H1 (cell line): ENCODE data around the gene ADGRB3. TPM values are rescaled to one million over a fixed set of nuclear protein-coding genes. Genes with fewer than 3 reads are reported as not detected.

ENCODE experiments used
- CTCF ChIA-PET: fragments of 300-600 bp; sonication (Branson Sonifier 250); formaldehyde crosslinking; loops from one replicate; lab custom pipeline; 2021; ENCODE audit not compliant: partially characterized antibody; lab: Charles Lee
- POLR2A ChIA-PET: fragments of 300-600 bp; sonication (Branson Sonifier 250); formaldehyde crosslinking; loops from one replicate; lab custom pipeline; 2021; ENCODE audit warnings: inconsistent platforms; ENCODE audit not compliant: partially characterized antibody; lab: Charles Lee
- DNase-seq, 2 experiments: peaks; one replicate each; pipeline versions ENCODE4 v3.0.0 to v3.0.0-alpha.2; 2010 to 2022; ENCODE audit warnings: low spot score in 2 of 2, low read depth in 1 of 2, mixed read lengths in 1 of 2
- FAIRE-seq: peaks from 2 replicates; lab custom pipeline; 2011; peaks lifted over from hg19 to GRCh38; lab: Jason Lieb, UNC
- H2AFZ ChIP-seq: 2 replicates; pipeline ENCODE4 v1.8.1; 2012; ENCODE audit warnings: low read length, inconsistent platforms
- H2AK5ac ChIP-seq: 2 replicates; pipeline ENCODE4 v1.6.1; 2013; ENCODE audit warnings: low read depth, low read length
- H2BK120ac ChIP-seq: replicated peaks from 2 replicates; pipeline ENCODE3; 2013; ENCODE audit warnings: low read depth, low read length, inconsistent platforms
- H2BK12ac ChIP-seq: 2 replicates; pipeline ENCODE4 v1.6.1; 2013; ENCODE audit warnings: low read depth, low read length
- H2BK15ac ChIP-seq: 2 replicates; pipeline ENCODE4 v1.6.1; 2013; ENCODE audit warnings: low read length
- H2BK20ac ChIP-seq: 2 replicates; pipeline ENCODE4 v1.6.1; 2013; ENCODE audit warnings: low read length
- H2BK5ac ChIP-seq: 2 replicates; pipeline ENCODE4 v1.6.1; 2013; ENCODE audit warnings: low read depth, low read length
- H3K14ac ChIP-seq: 2 replicates; pipeline ENCODE4 v1.6.1; 2013; ENCODE audit warnings: inconsistent platforms; ENCODE audit not compliant: insufficient read length
- H3K18ac ChIP-seq: 2 replicates; pipeline ENCODE4 v1.6.1; 2013; ENCODE audit warnings: low read length; ENCODE audit errors: extremely low read depth
- H3K23ac ChIP-seq: 2 replicates; pipeline ENCODE4 v1.6.1; 2013; ENCODE audit warnings: inconsistent platforms; ENCODE audit not compliant: insufficient read length
- H3K23me2 ChIP-seq: 2 replicates; pipeline ENCODE4 v1.6.1; 2013; ENCODE audit warnings: low read depth, low read length
- H3K27ac ChIP-seq: 2 replicates; pipeline ENCODE4 v1.6.1; 2011; ENCODE audit warnings: low read depth, low read length, inconsistent platforms
- H3K27me3 ChIP-seq, 4 experiments: replicated peaks in 1 of 4; 1 replicate in 1 of 4; 2 replicates in 3 of 4; pipeline versions ENCODE4 v1.6.1 to v1.8.1; 2011 to 2013; ENCODE audit warnings: low read length in 3 of 4, mild to moderate bottlenecking in 3 of 4, inconsistent platforms in 2 of 4, mixed read lengths in 2 of 4, moderate library complexity in 1 of 4; ENCODE audit not compliant: control insufficient read depth in 3 of 4, insufficient read depth in 3 of 4; ENCODE audit errors: extremely low read depth in 1 of 4
- H3K36me3 ChIP-seq, 4 experiments: 2 replicates each; pipeline versions ENCODE4 v1.6.1 to v1.8.1; 2011 to 2013; ENCODE audit warnings: mild to moderate bottlenecking in 4 of 4, low read length in 3 of 4, moderate library complexity in 2 of 4, control low read depth in 1 of 4, inconsistent platforms in 1 of 4; ENCODE audit not compliant: insufficient read depth in 4 of 4, control insufficient read depth in 2 of 4
- H3K4ac ChIP-seq: replicated peaks from 2 replicates; pipeline ENCODE3; 2013; ENCODE audit warnings: low read length, low read depth, mixed read lengths, inconsistent platforms; ENCODE audit not compliant: insufficient read length
- H3K4me1 ChIP-seq, 4 experiments: replicated peaks in 1 of 4; 1 replicate in 1 of 4; 2 replicates in 3 of 4; pipeline versions ENCODE4 v1.6.1 to v1.8.1; 2011 to 2013; ENCODE audit warnings: low read length in 3 of 4, inconsistent platforms in 2 of 4, mixed read lengths in 1 of 4; ENCODE audit not compliant: insufficient read depth in 4 of 4, control insufficient read depth in 3 of 4
- H3K4me2 ChIP-seq, 2 experiments: 2 replicates each; pipeline versions ENCODE4 v1.6.1 to v1.8.1; 2011 to 2013; ENCODE audit warnings: low read depth in 2 of 2, low read length in 2 of 2, control low read depth in 1 of 2, inconsistent platforms in 1 of 2, mild to moderate bottlenecking in 1 of 2; ENCODE audit not compliant: insufficient read depth in 1 of 2
- H3K4me3 ChIP-seq, 4 experiments: fragments of 200-600, 300-600 bp in 1 of 4; sonication (generic), shearing (Covaris generic), sonication (Bioruptor Twin) in 1 of 4; 2 replicates each; pipeline versions ENCODE4 v1.5.1 to v1.8.1; 2011 to 2016; ENCODE audit warnings: low read length in 4 of 4, low read depth in 3 of 4, control low read depth in 2 of 4, inconsistent platforms in 2 of 4, mild to moderate bottlenecking in 2 of 4, mixed read lengths in 1 of 4, moderate library complexity in 1 of 4; ENCODE audit not compliant: insufficient read depth in 2 of 4; ENCODE audit errors: extremely low read depth in 1 of 4
- H3K56ac ChIP-seq: replicated peaks from 2 replicates; pipeline ENCODE3; 2013; ENCODE audit warnings: low read depth, mild to moderate bottlenecking, mixed read lengths, low read length, inconsistent platforms; ENCODE audit not compliant: insufficient read length
- H3K79me1 ChIP-seq: 2 replicates; pipeline ENCODE4 v1.6.1; 2013; ENCODE audit warnings: low read depth, low read length, control low read depth
- H3K79me2 ChIP-seq, 2 experiments: 2 replicates each; pipeline versions ENCODE4 v1.6.1 to v1.8.1; 2012 to 2013; ENCODE audit warnings: low read length in 2 of 2, mild to moderate bottlenecking in 2 of 2, inconsistent platforms in 1 of 2; ENCODE audit not compliant: insufficient read depth in 2 of 2, control insufficient read depth in 1 of 2
- H3K9ac ChIP-seq, 4 experiments: replicated peaks in 1 of 4; 1 replicate in 1 of 4; 2 replicates in 3 of 4; pipeline versions ENCODE4 v1.6.1 to v1.8.1; 2011 to 2013; ENCODE audit warnings: low read depth in 3 of 4, low read length in 3 of 4, control low read depth in 2 of 4, mild to moderate bottlenecking in 2 of 4, moderate library complexity in 2 of 4, inconsistent platforms in 1 of 4; ENCODE audit errors: extremely low read depth in 1 of 4
- H3K9me3 ChIP-seq, 2 experiments: 2 replicates each; pipeline versions ENCODE4 v1.6.1 to v1.8.1; 2012 to 2013; ENCODE audit warnings: mild to moderate bottlenecking in 2 of 2, moderate library complexity in 2 of 2, control low read depth in 1 of 2, inconsistent platforms in 1 of 2, low read depth in 1 of 2, low read length in 1 of 2, mixed read lengths in 1 of 2; ENCODE audit not compliant: insufficient read depth in 2 of 2
- H4K20me1 ChIP-seq, 2 experiments: replicated peaks in 1 of 2; 2 replicates each; pipeline versions ENCODE3 to v1.8.1; 2011 to 2013; ENCODE audit warnings: inconsistent platforms in 2 of 2, low read length in 2 of 2, mild to moderate bottlenecking in 1 of 2; ENCODE audit not compliant: insufficient read depth in 2 of 2, control insufficient read depth in 1 of 2
- H4K5ac ChIP-seq: 2 replicates; pipeline ENCODE4 v1.6.1; 2013; ENCODE audit warnings: low read length, low read depth, mixed read lengths, inconsistent platforms; ENCODE audit not compliant: insufficient read length
- H4K8ac ChIP-seq: 2 replicates; pipeline ENCODE4 v1.8.0; 2013; ENCODE audit warnings: mild to moderate bottlenecking, moderate library complexity, low read length, inconsistent platforms; ENCODE audit not compliant: insufficient read depth; ENCODE audit errors: extremely low read depth
- H4K91ac ChIP-seq: replicated peaks from 2 replicates; pipeline ENCODE3; 2013; ENCODE audit warnings: low read length, mixed read lengths, inconsistent platforms; ENCODE audit not compliant: insufficient read length
- RAD21 ChIP-seq, 2 experiments: IDR thresholded peaks in 1 of 2; conservative IDR thresholded peaks in 1 of 2; 2 replicates each; pipeline ENCODE4 v1.6.1; 2011; ENCODE audit warnings: low read depth in 2 of 2, low read length in 2 of 2, improper control_type of control experiment in 1 of 2, inconsistent platforms in 1 of 2, mild to moderate bottlenecking in 1 of 2, moderate library complexity in 1 of 2
- SAP30 ChIP-seq: fragments of 300-600 bp; sonication (generic); IDR thresholded peaks from 2 replicates; pipeline ENCODE4 v1.7.1; 2012; ENCODE audit warnings: low read length, moderate library complexity, mild to moderate bottlenecking, inconsistent platforms; ENCODE audit not compliant: insufficient read depth, insufficient replicate concordance
- SIRT6 ChIP-seq: IDR thresholded peaks from one replicate; pipeline ENCODE4 v1.7.1; 2012; ENCODE audit warnings: low read length, inconsistent platforms
- WGBS, 2 experiments: shearing (Covaris generic) in 1 of 2; methylation state at CpG; one replicate each; pipeline versions ENCODE4 v1.1.6 to v1.1.7; 2013 to 2015; ENCODE audit warnings: low lambda C conversion rate in 2 of 2, mixed read lengths in 2 of 2, inconsistent platforms in 1 of 2, low coverage in 1 of 2, missing lambda C conversion rate in 1 of 2; ENCODE audit not compliant: insufficient replicate concordance in 2 of 2, insufficient coverage in 1 of 2, insufficient read length in 1 of 2; ENCODE audit errors: extremely low coverage in 1 of 2, missing lambda C conversion rate in 1 of 2; 5-methylcytosine and 5-hydroxymethylcytosine counted together
- polyA plus RNA-seq, 7 experiments: library from polyadenylated mRNA; depleted of rRNA in 3 of 7; stranded (reverse) in 5 of 7; unstranded in 2 of 7; fragments of >200 nt in 5 of 7; fragments of 200-250 nt in 2 of 7; gene quantifications; 1 replicate in 5 of 7; 2 replicates in 1 of 7; 4 replicates in 1 of 7; pipeline versions ENCODE4 v1.2.1 to v1.2.3, GENCODE V29; 2011 to 2013; ENCODE audit warnings: missing spikeins in 2 of 7, mixed read lengths in 2 of 7
- total RNA-seq: library from RNA; stranded (reverse); fragmentation: NEBNext Ultra II Directional; extraction: Animal tissue kit (Norgen Biotek cat#: 25700); gene quantifications from 2 replicates; pipeline ENCODE4 v1.2.1, GENCODE V29; 2021

ADGRB3 gene
- total and polyA plus RNA-seq, 2 of the 8 experiments (the other 6 are each of a cell fraction or from before 2014, with no cell fraction given), result 0.35 to 1.2 TPM

DNA sequence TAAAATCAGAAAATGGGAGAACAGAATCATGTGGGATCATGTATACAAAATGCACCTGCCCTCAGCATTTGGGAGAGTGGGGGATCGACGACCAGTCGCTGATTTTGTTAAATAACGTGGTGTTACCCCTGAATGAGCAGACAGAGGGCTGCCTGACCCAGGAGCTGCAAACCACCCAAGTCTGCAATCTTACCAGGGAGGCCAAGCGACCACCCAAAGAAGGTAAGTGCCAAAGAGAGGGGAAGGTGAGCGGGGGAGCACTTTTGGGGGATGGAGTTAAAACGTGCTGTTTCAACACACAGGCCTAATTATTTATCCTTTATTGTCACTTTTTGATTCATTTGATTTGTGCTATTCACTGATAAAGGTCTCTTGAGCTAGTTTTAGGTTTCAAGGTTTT lies 4.1 kb downstream of the ADGRB3 start:
- no peak for DNase-seq
- Histone ChIP-seq H2BK20ac (no peak overlapping the region), H3K79me2 (no peaks in the 10 kb centered on the region)

More for the DNA sequence above, 4.1 kb downstream of the ADGRB3 start:
- no peak overlapping the region for H3K4ac ChIP-seq
- H4K91ac ChIP-seq, result no peak overlapping the region
- H3K4me1 ChIP-seq, result peaks cover 0 to 13% (median 7%) of the 10 kb centered on the region in 4 experiments; a peak in 5 of 7 replicates
- peaks cover 0 to 20% (median 12%) of the 10 kb centered on the region in 4 experiments; a peak in 6 of 7 replicates for H3K27me3 ChIP-seq
- WGBS, 2 experiments, result 24% methylated on average over 7 of the region's 7 CpGs; no CpG with 5 or more reads in 1 of the 2 experiments
- POLR2A ChIA-PET, result interaction anchor here (1.3 kb wide), 1 partner anchor 12 kb away, joined by 4 read pairs; no protein-coding TSS in a partner anchor
- no peak overlapping the region for H3K56ac ChIP-seq
- no peaks in the 10 kb centered on the region for H3K79me1 ChIP-seq
- CTCF ChIA-PET, result interaction anchor here (0.7 to 7.9 kb wide), 24 partner anchors 9 to 1527 kb away, joined by 3 to 119 read pairs (median 4); no protein-coding TSS in a partner anchor
- no peak overlapping the region for H3K23ac ChIP-seq
- no peak overlapping the region for H3K9ac ChIP-seq
- H3K23me2 ChIP-seq, result peaks cover 15% of the 10 kb centered on the region
- H2BK12ac ChIP-seq, result no peak overlapping the region
- no peak overlapping the region for H2BK15ac ChIP-seq
- FAIRE-seq, result no peak
- H4K5ac ChIP-seq, result no peak overlapping the region
- no peak overlapping the region for H2BK5ac ChIP-seq
- no peak overlapping the region for H3K14ac ChIP-seq
- no peak overlapping the region for H2AK5ac ChIP-seq
- H3K36me3 ChIP-seq, result no peaks in the 10 kb centered on the region
- no peak overlapping the region for H4K8ac ChIP-seq
- H4K20me1 ChIP-seq, result peaks cover 0 to 4% of the 10 kb centered on the region in 2 experiments
- H2AFZ ChIP-seq, result peak overlapping the region; percentile 60
- TF ChIP-seq SAP30, result peak; percentile 2
- no peak for TF ChIP-seq SIRT6
- peak in 1 of 2 experiments; percentile 24; a peak in 1 of 4 replicates for TF ChIP-seq RAD21 (IDR thresholded peaks at IDR 0.05 in 1 of 2, conservative IDR thresholded peaks at IDR 0.05 in 1 of 2; ENCODE audit: low read depth in 2 of 2, low read length in 2 of 2)
- no peak overlapping the region for H3K27ac ChIP-seq
- H3K4me2 ChIP-seq, result peak overlapping the region; percentile 87 to 99
- no peaks in the 10 kb centered on the region for H3K9me3 ChIP-seq
- no peak overlapping the region for H2BK120ac ChIP-seq
- no peak overlapping the region for H3K18ac ChIP-seq
- peak overlapping the region; percentile 40 to 66 (median 53); a peak in 7 of 8 replicates for H3K4me3 ChIP-seq
